GM21529 (cell line): ENCODE data around the gene MAP3K2.
A peak's percentile ranks its signal among the peaks of the same experiment; 100 is the strongest.

ENCODE experiments used
- ATAC-seq: cut with Tn5 transposase; IDR thresholded peaks from one replicate; pipeline ENCODE4 v1.9.1; 2021; ENCODE audit not compliant: unreplicated experiment

The MAP3K2 gene

DNA sequence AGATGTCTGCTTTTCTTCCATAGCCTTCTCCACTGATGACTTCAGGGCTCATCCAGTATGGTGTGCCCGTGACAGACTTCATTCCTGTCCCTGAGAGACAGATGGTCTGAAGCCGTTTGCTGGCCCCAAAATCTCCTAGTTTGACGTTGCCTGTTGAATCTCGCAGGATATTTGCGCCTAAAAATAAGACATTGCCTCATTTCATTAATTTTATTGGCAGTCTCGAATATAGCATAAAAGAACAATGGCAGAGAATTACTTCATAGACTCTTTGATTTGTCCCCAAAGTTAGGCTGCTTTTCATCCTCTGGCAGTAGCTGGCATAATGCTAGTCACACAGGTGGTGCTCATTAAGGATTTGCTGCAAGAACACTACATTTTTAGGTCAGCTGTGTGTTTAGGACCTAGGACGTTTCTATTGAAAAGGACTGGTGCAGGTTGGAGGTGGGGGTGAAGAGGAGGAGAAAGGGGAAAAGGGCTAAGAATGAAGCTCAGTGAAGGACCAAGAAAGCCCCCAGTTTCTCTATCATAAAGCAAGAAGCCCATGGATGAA, 79.1 kb downstream of the MAP3K2 start:
- no peak for ATAC-seq

DNA sequence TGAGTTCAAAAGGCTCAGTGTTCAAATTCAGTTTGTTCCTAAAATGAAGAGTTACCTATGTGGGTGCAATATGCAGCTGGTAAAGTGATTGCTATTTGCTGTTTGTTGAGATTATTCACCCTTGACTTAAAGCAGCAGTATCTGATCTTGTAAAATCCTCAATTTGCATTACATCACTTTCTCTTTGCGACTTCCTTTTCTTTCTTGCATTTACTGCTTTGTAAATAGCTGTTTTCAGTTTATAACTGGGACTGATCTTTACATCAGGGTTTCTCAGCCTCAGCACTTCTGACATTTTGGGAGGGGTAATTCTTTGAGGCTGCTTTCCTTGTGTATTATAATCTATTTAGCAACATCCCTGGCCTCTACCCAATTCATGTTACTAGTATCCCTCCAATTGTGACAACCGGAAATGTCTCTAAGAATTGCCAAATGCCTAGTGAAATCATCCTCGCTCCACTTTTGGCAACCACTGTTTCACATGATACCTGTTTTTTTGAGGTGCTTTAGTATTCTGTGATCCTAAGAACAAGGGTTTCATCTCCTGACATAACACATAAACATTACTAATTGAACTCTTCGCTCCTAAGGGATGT, 81.7 kb downstream of the MAP3K2 start:
- ATAC-seq = peak; percentile 74

DNA sequence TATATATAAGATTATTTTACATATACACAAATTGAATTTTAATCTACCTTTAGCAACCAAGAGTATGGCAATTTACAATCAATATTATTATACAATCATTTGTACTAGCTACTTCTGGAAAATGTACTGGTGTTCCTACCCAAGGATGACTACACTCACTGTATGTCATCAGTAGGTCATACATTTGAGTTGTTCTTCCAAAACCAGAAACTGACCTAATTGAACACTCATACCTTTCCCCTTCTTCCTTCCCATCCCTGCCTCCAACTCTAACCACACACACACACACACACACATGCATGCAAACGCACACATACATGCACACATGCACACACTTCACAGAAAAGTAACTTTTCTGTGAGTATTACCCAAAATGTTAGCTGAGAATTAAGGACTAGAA, 85.6 kb downstream of the MAP3K2 start:
- ATAC-seq = no peak

DNA sequence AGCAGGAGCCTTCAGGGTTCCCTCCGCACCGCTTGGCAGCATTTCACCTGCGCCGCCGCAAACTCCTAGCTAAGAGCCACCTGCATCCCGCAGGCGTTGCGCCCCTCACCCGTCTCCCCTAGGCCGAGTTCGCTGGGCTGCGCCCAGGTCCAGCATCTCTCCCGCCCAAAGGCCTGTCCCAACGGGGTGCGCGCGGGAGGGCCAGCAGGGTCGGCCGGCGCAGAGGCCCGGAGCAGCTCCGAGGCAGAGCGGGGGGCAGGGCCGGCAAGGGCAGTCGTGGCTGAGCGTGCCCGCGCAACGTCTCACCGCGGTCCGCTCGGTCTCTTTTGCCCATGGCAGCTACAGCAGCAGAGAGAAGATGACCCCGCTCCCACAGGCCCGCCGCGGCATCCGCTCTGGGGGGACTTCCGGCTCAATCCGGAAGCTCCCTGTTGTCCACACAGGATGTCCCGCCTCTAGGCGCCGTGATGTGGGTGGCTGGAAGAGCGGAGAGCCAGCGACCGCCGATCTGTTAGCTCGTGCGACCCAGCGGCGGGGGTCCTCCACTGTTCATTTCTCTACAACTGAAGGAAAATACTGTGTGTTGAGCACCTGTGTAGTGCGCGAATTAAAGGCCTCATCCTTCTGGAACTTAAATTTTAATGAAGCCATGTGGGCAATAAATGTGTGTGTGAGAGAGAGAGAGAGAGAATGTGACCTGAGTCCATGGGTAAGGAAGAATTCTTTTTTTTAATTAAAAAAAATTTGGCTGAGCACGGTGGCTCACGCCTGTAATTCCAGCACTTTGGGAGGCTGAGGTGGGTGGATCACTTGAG, 93.8 kb downstream of the MAP3K2 start, which contains the start of gene ERCC3:
TSS of gene ERCC3 (minus strand) at position 397 of the 815 bp plus-strand sequence. CDS start at position 334, 63 bp downstream.
- ATAC-seq = peak; percentile 99

DNA sequence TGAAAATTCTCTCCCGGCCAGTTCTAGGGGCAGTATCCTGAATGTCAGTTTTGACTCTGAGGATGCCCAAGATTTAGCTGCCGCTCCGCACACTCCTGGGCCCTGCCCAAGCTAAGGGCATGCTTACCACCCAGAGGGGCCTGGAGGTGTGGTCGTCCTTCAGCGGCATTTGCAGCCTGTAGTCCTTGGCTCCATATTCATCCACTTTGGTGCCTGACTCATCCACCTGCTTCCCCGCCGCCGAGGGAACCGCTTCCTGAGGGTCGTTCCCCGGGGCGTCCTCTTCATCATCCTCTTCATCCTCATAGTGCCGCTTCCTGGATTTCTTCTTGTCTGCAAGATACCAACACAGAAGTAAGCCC, 94.4 kb downstream of the MAP3K2 start:
- ATAC-seq = no peak

DNA sequence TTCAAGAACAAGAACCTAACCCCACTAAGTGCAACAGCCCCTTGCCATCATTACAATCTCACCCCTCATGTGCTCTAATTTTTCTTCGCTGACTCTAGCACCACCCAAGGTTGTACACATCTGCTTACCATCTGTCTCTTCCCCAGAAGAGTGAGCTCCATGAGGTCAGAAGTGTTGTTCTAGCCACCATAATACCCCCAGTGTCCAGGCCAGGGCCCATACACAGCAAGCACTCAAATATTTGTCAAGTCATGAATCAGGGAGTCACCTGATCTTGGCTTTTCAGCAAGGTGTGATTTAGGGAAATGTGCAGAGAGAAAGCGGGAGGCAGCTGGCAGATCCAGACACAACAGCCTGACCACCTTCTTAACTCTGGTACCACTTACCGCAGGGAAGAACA, 99.5 kb downstream of the MAP3K2 start:
- no peak for ATAC-seq

DNA sequence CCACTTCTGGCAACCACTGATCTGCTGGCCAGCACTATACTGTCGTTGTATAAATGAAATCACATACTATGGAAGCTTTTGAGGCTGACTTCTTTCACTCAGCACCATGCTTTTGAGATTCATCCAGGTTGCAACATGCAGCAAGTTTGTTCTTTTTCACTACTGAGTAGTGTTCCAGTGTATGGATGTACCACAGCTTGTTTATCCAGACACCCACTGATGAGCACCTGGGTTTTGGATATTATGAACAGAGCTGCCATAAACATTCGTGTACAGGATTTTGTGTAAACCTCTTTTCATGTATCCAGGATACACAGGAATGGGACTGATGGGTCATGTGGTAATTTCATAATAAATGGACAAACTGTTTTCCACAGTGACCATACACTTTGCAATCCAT, 104.5 kb downstream of the MAP3K2 start:
- ATAC-seq = no peak

DNA sequence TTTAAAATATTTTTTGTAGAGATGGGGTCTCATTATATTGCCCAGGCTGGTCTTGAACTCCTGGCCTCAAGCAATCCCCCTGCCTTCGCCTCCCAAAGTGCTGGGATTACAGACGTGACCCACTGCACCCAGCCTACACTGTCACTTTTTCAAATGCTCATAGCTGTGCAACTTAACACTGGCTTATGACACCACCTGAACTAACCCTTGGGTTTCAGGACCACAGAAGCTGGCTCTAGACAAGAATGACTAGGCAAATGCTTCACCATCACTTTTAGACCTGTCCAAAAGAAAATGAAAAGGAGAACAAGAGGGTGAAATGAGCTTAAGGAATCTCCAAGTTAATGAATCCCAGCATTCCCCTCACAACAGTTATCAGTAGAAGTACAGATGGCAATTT, 107.1 kb downstream of the MAP3K2 start:
- no peak for ATAC-seq

DNA sequence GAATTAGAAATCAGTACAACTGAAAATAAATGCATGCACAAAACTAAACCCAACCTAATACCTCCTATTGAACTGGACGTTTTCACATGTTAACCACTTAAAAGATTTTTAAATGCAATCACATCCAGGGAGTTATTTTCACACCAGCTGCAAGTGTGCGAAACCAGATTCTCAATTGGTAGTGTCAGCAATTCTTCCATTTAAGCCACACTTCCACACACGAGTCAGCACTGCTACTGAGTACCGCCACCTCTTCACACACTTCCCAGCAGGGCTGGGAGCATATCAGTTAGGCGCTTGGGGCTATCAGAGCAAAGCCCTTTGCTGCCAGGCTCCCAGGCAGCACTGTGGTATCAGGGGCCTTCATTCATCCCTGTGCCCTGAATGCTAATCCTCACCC, 108.0 kb downstream of the MAP3K2 start:
- no peak for ATAC-seq

DNA sequence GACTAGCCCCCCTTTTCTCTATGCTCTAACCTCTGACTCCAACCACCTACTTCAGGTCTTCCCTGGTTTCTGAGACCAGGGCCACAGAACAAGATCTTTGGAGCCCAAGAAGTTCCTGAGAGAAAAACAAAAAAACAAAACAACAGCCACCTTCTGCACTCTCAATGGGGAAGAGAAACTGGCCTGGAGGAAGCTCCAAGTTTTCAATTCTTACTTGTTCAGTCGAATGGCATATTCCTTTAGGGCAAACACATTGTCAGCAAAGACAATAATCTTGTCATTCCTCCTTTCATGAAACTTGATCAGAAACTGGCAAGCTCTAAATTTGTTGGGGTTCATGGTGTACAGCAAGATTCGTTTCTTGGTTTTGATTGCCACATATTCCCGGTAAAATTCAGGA, 108.8 kb downstream of the MAP3K2 start:
- ATAC-seq = no peak

DNA sequence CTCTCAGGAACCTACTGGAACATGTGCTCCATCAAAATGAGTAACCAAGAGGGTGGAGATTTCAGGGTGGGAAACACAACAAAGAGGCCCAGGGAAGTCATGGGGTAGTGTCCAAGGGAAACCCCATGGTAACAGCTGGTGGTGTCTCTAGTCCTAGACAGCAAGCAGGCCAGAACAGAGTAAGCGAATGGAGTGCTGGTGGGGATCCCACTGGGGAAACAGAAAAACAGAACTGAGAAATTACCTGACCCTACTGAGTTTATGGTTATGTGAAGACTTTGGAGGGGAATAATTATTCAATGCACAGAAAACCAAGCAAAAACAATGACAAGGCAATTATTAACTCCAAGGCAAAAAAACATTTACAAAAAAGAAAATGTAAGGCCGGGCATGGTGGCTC, 110.7 kb downstream of the MAP3K2 start:
- peak; percentile 85 for ATAC-seq

DNA sequence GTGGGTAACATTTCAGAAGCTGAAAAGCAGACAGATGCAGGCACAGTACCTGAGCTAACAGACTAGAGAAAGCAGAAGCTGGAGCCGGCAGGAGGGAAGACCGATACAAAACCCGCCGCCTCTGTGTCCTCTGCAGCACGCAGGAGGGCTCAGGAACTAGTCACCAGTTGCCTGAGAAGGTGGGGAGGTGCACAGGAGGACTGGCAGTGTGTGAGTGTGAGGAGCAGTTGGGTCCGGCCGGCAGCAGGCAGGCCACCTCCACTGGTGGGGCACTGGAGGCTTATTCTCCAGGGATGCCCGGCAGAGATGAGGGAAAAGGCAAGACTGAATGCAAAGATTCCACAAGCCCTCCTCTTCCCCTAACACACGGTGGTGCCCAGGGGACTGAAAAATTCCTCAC, 112.0 kb downstream of the MAP3K2 start:
- ATAC-seq = no peak

DNA sequence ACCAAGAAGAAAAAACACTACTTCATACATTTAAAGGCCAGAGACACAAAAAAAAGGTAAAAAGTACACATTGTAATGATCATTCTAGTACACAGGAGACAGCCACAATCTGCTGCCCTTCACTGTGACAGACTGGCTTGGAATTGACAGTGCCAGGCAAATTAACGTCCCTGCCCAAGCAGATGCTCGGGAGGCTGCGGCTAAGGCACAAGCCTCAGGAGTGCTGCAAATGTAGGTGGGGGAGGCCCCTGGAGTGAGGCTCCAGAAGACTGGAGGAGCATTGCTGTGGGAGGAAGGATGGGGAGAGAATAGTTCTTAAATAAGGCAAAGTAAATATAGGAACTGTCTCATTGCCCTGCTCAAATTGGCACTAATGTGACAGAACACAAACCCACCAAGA, 112.4 kb downstream of the MAP3K2 start:
- no peak for ATAC-seq

DNA sequence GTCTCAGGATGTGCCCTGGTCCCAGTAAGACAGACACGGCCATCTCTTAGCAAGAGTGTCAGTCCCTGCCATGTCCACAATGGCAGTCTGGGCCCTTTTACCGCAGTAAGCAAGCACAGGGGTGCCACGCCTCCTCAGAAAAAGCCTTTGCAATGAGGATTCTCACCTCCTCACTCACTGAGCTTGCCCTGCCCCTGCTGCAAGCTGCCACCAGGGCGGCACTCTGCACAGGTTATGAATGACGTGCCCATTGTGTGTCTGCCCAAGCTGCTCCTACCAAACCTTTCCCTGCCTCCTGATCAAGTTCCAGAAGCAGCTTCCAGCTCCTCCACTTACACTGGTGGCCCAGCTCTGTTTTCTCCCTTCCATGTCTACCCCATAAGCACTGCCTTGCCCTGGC, 117.1 kb downstream of the MAP3K2 start:
- no peak for ATAC-seq

DNA sequence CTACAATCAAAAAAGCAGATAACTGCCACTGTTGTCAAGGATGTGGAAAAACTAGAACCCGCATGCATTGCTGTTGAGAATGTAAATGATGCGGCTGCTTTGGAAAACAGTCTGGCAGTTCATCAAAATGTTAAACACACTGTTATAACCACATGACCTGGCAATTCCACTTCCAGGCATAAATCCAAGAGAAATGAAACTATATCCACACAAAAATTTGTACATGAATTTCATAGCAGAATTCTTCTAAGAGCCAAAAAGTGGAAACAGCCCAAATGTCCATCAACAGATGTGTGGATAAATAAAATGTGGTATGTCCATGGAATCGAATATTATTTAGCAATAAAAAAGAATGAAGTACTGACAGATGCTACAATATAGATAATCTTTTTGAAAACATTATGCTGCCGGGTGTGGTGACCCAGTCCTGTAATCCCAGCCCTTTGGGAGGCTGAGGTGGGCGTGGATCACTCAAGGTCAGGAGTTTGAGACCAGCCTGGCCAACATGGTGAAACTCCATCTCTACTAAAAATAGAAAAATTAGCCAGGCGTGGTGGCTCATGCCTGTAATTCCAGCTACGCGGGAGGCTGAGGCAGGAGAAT, 125.9 kb downstream of the MAP3K2 start:
- ATAC-seq = no peak

DNA sequence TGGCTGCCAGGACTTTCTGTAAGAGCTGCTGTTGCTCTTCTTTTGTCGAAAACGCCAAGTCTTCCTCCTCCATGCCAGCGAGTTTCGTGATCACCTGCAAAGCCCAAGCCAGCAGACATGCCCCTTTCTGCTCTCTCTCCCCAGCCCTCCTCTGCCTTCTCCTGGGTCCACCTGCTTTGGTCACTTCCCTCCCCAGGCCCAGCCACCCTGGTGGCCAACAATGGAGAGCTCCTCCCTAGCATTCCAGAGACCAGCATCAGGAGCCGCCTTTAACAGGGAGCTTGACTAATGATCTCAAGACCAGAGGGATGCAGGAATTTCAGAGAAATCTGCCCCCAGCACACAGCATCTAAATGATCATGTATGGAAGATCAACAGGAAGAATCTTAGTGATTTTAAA, 128.4 kb downstream of the MAP3K2 start:
- ATAC-seq = no peak

DNA sequence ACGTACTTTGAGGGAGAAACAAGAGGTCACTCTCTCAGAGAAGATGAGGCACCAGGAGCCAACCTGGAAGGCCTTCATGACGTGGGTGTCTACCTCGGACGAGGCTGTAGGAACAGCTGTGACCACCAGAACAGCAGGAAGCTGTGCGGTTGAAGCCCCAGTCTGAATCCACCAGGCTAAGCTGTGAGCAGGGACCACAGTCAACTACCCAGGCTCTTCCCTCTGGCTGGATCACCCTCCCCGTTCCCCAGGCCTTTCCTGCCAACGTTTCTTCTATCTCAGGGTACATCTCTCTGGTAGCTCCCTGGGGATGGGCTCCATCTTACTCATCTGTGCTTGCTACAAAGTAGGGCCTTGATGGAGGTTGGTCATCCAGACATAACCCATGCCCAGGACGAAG, 130.9 kb downstream of the MAP3K2 start:
- no peak for ATAC-seq

DNA sequence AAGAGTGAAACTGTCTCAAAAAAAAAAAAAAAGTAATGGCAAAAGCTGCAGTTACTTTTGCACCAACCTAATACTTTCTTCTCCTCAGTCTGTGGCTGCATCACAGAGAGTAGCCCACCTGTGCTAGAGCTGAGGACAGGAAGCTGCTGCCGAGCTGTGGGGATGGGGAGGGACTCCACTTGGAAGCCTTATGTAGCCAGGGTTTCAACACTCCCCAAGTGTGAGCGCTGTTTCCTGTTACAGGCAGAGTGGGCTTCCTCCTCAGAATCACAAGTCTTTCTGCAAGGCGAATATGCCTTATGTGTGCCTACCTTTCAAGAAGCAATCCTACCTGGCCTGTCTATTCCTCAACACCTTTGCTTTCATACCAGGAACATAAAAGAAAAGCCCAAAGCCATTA, 131.4 kb downstream of the MAP3K2 start:
- ATAC-seq = no peak

DNA sequence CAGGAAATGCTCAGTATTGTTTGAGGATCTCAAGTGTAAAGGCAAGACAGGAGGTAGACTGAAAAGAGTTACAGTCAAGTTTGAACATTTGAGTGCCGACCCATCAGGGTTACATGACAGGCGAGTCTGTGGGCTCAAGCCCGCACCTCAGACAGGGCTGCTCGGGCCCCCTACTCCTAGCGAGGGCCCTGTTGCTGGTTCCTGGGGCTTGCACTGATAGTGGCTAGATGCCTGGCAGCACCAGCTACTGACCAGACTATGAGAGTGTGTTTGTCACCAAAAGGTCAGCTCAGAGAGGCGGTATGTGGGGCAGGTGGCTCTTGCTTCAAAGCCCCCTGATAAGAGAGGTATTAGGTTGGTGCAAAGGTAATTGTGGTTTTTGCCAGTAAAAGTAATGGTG, 132.1 kb downstream of the MAP3K2 start:
- no peak for ATAC-seq

DNA sequence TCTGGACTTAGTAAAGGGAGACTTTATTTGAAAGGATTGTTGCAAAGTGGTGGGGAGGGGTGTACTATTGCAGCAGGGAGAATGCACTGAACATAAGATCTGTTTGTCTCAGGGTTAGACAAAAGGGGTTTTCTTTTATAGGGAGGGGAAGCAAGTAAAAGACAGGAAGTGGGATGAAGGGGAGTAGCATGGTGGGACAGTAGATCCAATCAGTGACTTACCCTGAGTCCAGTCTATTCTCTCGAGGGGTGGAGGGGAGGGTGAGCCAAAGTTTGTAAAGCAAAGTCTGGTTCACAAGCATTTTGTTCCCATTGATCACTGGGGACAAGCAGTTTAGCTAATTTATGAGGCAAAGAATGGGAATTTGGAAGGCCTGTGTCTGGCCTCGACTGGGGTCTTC, 132.6 kb downstream of the MAP3K2 start:
- ATAC-seq = no peak

DNA sequence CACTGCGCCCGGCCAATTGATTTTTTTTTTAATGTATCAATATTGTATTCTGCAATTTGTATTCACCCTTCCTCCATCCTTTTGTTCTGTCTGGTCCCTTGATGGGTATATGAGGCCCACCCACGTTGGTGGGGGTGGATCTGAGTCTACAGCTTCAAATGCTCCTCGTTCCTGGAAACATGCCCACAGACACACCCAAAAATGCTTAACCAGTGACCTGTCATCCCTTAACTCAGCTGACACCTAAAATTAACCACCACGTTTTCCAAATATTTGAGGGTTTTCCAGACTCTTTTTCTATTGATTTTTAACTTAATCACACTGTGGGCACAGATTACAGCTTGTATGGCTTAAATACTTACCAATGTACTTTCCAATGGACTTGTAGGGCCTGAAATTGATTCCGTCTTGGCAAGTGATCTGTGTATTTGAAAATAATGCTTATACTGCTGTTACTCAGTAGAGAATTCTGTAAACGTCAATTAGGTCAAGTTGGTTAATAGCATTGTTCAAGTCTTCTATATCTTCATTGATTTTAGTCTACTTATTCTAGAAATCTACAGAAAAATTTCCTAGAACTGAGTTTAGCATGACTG, 133.3 kb downstream of the MAP3K2 start:
- no peak for ATAC-seq
